MM.1S (cell line): ENCODE results near the gene KLRC1.

Experiments
- DNase-seq: peaks from one replicate; pipeline ENCODE4 v3.0.0-alpha.2; 2015
- H2AFZ ChIP-seq: fragments of 300-600 bp; sonication (generic); 2 replicates; pipeline ENCODE4 v1.6.0; 2016; ENCODE audit warnings: antibody characterized with exemption, low read length
- H3F3A ChIP-seq: fragments of 300-600 bp; sonication (generic); 2 replicates; pipeline ENCODE4 v1.6.1; 2016; ENCODE audit warnings: mild to moderate bottlenecking, antibody characterized with exemption, low read length, moderate library complexity, mixed read lengths; ENCODE audit not compliant: insufficient read depth
- H3K27ac ChIP-seq: fragments of 300-600 bp; sonication (generic); 2 replicates; pipeline ENCODE4 v1.5.1; 2016; ENCODE audit warnings: mild to moderate bottlenecking, low read length
- H3K27me3 ChIP-seq: fragments of 300-600 bp; sonication (generic); replicated peaks from 2 replicates; pipeline ENCODE4 v1.6.0; 2016; ENCODE audit warnings: low read length; ENCODE audit not compliant: insufficient read depth
- H3K36me3 ChIP-seq: fragments of 300-600 bp; sonication (generic); replicated peaks from 2 replicates; pipeline ENCODE4 v1.6.1; 2016; ENCODE audit warnings: mild to moderate bottlenecking, low read length, mixed read lengths; ENCODE audit not compliant: insufficient read depth
- H3K4me1 ChIP-seq: fragments of 300-600 bp; sonication (generic); 2 replicates; pipeline ENCODE4 v1.6.1; 2016; ENCODE audit warnings: low read length, mixed read lengths
- H3K4me2 ChIP-seq: fragments of 300-600 bp; sonication (generic); 2 replicates; pipeline ENCODE4 v1.6.0; 2016; ENCODE audit warnings: low read depth, low read length
- H3K4me3 ChIP-seq: fragments of 300-600 bp; sonication (generic); 2 replicates; pipeline ENCODE4 v1.5.1; 2016; ENCODE audit warnings: low read length, mixed read lengths
- H3K79me2 ChIP-seq: fragments of 300-600 bp; sonication (generic); 2 replicates; pipeline ENCODE4 v1.6.1; 2016; ENCODE audit warnings: mixed run types, low read length, mixed read lengths
- H3K9ac ChIP-seq: fragments of 300-600 bp; sonication (generic); 2 replicates; pipeline ENCODE4 v1.6.1; 2016; ENCODE audit warnings: low read length, mixed read lengths
- H3K9me2 ChIP-seq: fragments of 300-600 bp; sonication (generic); replicated peaks from 2 replicates; pipeline ENCODE4 v1.6.1; 2016; ENCODE audit warnings: mild to moderate bottlenecking, low read length, mixed read lengths; ENCODE audit not compliant: insufficient read depth
- H3K9me3 ChIP-seq: fragments of 300-600 bp; sonication (generic); replicated peaks from 2 replicates; pipeline ENCODE4 v1.6.1; 2016; ENCODE audit warnings: mild to moderate bottlenecking, low read length, mixed read lengths; ENCODE audit not compliant: insufficient read depth
- H4K20me1 ChIP-seq: fragments of 300-600 bp; sonication (generic); 2 replicates; pipeline ENCODE4 v1.6.1; 2016; ENCODE audit warnings: mild to moderate bottlenecking, low read length, moderate library complexity, mixed read lengths; ENCODE audit not compliant: insufficient read depth
- CTCF ChIP-seq: fragments of 300-600 bp; sonication (generic); IDR thresholded peaks from 2 replicates; pipeline ENCODE4 v1.5.1; 2016; ENCODE audit warnings: antibody characterized with exemption, low read length, mixed read lengths
- EZH2 ChIP-seq: fragments of 300-600 bp; sonication (generic); optimal IDR thresholded peaks from 2 replicates; pipeline ENCODE3; 2017; ENCODE audit warnings: low read depth, mild to moderate bottlenecking, antibody characterized with exemption, low read length, mixed read lengths
- EZH2phosphoT487 ChIP-seq: fragments of 300-600 bp; sonication (generic); IDR thresholded peaks from 2 replicates; pipeline ENCODE4 v1.6.1; 2018; ENCODE audit warnings: antibody characterized with exemption, low read length

KLRC1 gene

GRCh38 chr12:10466311-10466710 is 13.1 kb upstream of the KLRC1 start:
- Histone ChIP-seq H4K20me1 (no peaks in the 10 kb centered on the region), H2AFZ (no peak overlapping the region), H3K4me2 (no peak overlapping the region), H3K9me2 (no peaks in the 10 kb centered on the region), H3K4me1 (no peaks in the 10 kb centered on the region), H3K9me3 (no peaks in the 10 kb centered on the region; the same call in 1 of the 2 replicates), H3K79me2 (no peaks in the 10 kb centered on the region), H3F3A (no peaks in the 10 kb centered on the region), H3K27ac (no peak overlapping the region), H3K36me3 (no peaks in the 10 kb centered on the region), H3K9ac (no peak overlapping the region), H3K4me3 (no peak overlapping the region), H3K27me3 (no peaks in the 10 kb centered on the region)
- no peak for TF ChIP-seq CTCF
- no peak for TF ChIP-seq EZH2phosphoT487
- no peak for TF ChIP-seq EZH2
- DNase-seq = no peak

- H3K27ac ChIP-seq = no peak overlapping the region
- no peaks in the 10 kb centered on the region for H4K20me1 ChIP-seq
- H3K9ac ChIP-seq = no peak overlapping the region
- TF ChIP-seq EZH2 (no peak), EZH2phosphoT487 (no peak), CTCF (no peak)
- H3K4me2 ChIP-seq = no peak overlapping the region
- H3K9me3 ChIP-seq = no peaks in the 10 kb centered on the region
- no peaks in the 10 kb centered on the region for H3K9me2 ChIP-seq
- no peaks in the 10 kb centered on the region for H3K79me2 ChIP-seq
- no peak overlapping the region for H2AFZ ChIP-seq
- H3F3A ChIP-seq = no peaks in the 10 kb centered on the region
- peaks cover 16% of the 10 kb centered on the region for H3K4me1 ChIP-seq
- H3K27me3 ChIP-seq = no peaks in the 10 kb centered on the region
- no peaks in the 10 kb centered on the region for H3K36me3 ChIP-seq
- DNase-seq = no peak
- no peak overlapping the region for H3K4me3 ChIP-seq
These were observed 4.6 kb upstream of the KLRC1 start for GRCh38 chr12:10457760-10458159.

GRCh38 chr12:10456856-10457255 is 3.7 kb upstream of the KLRC1 start:
- H4K20me1 ChIP-seq = no peaks in the 10 kb centered on the region
- H3K9me3 ChIP-seq = no peaks in the 10 kb centered on the region
- H3K36me3 ChIP-seq = no peaks in the 10 kb centered on the region
- H3K9ac ChIP-seq = no peak overlapping the region
- H3K27ac ChIP-seq = no peak overlapping the region
- H3K79me2 ChIP-seq = no peaks in the 10 kb centered on the region
- H3K27me3 ChIP-seq = no peaks in the 10 kb centered on the region
- H3K4me2 ChIP-seq = no peak overlapping the region
- H2AFZ ChIP-seq = no peak overlapping the region
- H3K4me1 ChIP-seq = peaks cover 16% of the 10 kb centered on the region
- H3K9me2 ChIP-seq = no peaks in the 10 kb centered on the region
- H3K4me3 ChIP-seq = no peak overlapping the region
- TF ChIP-seq EZH2 (no peak), EZH2phosphoT487 (no peak), CTCF (no peak)
- no peaks in the 10 kb centered on the region for H3F3A ChIP-seq
- no peak for DNase-seq
